GM03348 (cell line): ENCODE measurements around the gene COG5.
"Not testable (repeated sequence)": the region's sequence is repeated elsewhere in the genome, so short reads cannot be mapped to it uniquely, and the experiment has no call there.

Experiments
- DNase-seq: peaks from one replicate; pipeline ENCODE4 v3.0.0; 2012; ENCODE audit warnings: low spot score

The COG5 gene

GRCh38 chr7:107579885-107580715 is 16.4 kb upstream of the COG5 start, which contains the start of gene BCAP29:
BCAP29 (plus strand) TSS chr7:107580246; CDS start chr7:107580773, 527 bp downstream.
- peak; percentile 93 for DNase-seq

GRCh38 chr7:107579554-107579884 is 15.8 kb upstream of the COG5 start:
- DNase-seq = no peak

GRCh38 chr7:107573537-107573936 is 9.8 kb upstream of the COG5 start:
- DNase-seq = no peak

- no peak for DNase-seq
These were observed 6.6 kb upstream of the COG5 start for GRCh38 chr7:107570298-107570697.

- peak; percentile 71 for DNase-seq
These were observed 1.0 kb upstream of the COG5 start for GRCh38 chr7:107564553-107565298.

GRCh38 chr7:107563081-107563774 is 492 bp downstream of the COG5 start:
- DNase-seq = peak; percentile 60

GRCh38 chr7:107560898-107561516 is 2.7 kb downstream of the COG5 start:
- peak; percentile 19 for DNase-seq

GRCh38 chr7:107559864-107560263 is 3.9 kb downstream of the COG5 start:
- DNase-seq = peak; percentile 50

GRCh38 chr7:107555893-107556292 is 7.8 kb downstream of the COG5 start:
- no peak for DNase-seq

- DNase-seq = no peak
These were observed 11.8 kb downstream of the COG5 start for GRCh38 chr7:107551936-107552335.

GRCh38 chr7:107544848-107545591 is 18.7 kb downstream of the COG5 start:
- DNase-seq = no peak

GRCh38 chr7:107543338-107543993 is 20.3 kb downstream of the COG5 start:
- DNase-seq = no peak

- no peak for DNase-seq
These were observed 25.7 kb downstream of the COG5 start for GRCh38 chr7:107538001-107538400.

GRCh38 chr7:107537228-107537627 is 26.5 kb downstream of the COG5 start:
- not testable (repeated sequence) for DNase-seq

GRCh38 chr7:107534139-107534538 is 29.6 kb downstream of the COG5 start:
- no peak for DNase-seq

- DNase-seq = no peak
These were observed 33.0 kb downstream of the COG5 start for GRCh38 chr7:107530751-107531150.

GRCh38 chr7:107528461-107528860 is 35.3 kb downstream of the COG5 start:
- peak; percentile 65 for DNase-seq

GRCh38 chr7:107527196-107527595 is 36.5 kb downstream of the COG5 start:
- no peak for DNase-seq

- no peak for DNase-seq
These were observed 37.0 kb downstream of the COG5 start for GRCh38 chr7:107526672-107527071.

GRCh38 chr7:107506674-107507339 is 56.9 kb downstream of the COG5 start:
- no peak for DNase-seq
